HepG2 (cell line): Measurements from ENCODE around the gene DLL1. TPM values are rescaled to one million over a fixed set of nuclear protein-coding genes. Genes with fewer than 3 reads are reported as not detected.

Experiments
- ATAC-seq: fragments of 200-7000 bp; cut with Tn5 transposase; 3 replicates; pipeline ENCODE4 v1.9.1; 2020; ENCODE audit warnings: mild to moderate bottlenecking, moderate library complexity
- BruUV-seq: library from RNA; stranded (reverse); fragments of 400-500 nt; replicated peaks from 2 replicates; lab custom pipeline; 2021; lab: Mats Ljungman, UMichigan
- CTCF ChIA-PET: fragments of 300-600 bp; formaldehyde crosslinking; extraction: SDS; loops from one replicate; lab custom pipeline; 2021; ENCODE audit warnings: low total read pairs, inconsistent platforms, low intra/inter-chr PET ratio; lab: Yijun Ruan, JAX
- POLR2A ChIA-PET: fragments of 350-600 bp; sonication (Branson Sonifier 250); formaldehyde crosslinking; loops from one replicate; lab custom pipeline; 2020; ENCODE audit warnings: antibody characterized with exemption, inconsistent platforms; lab: Yijun Ruan, JAX
- DNase-seq: peaks from one replicate; pipeline ENCODE4 v3.0.0-alpha.2; 2015; ENCODE audit warnings: low spot score
- FAIRE-seq: peaks from 3 replicates; lab custom pipeline; 2011; peaks lifted over from hg19 to GRCh38; lab: Jason Lieb, UNC
- H2AFZ ChIP-seq: one replicate; pipeline ENCODE4 v1.6.1; 2011; ENCODE audit warnings: low read length, inconsistent platforms
- H3K27ac ChIP-seq: fragments of 300-600 bp; 3 replicates; pipeline ENCODE4 v1.8.0; 2011; ENCODE audit warnings: mixed run types, mild to moderate bottlenecking, mixed read lengths, low read length, inconsistent platforms; ENCODE audit not compliant: insufficient read depth; ENCODE audit errors: extremely low read length
- H3K27me3 ChIP-seq, 2 experiments: fragments of 200-600 bp in 1 of 2; 2 replicates in 1 of 2; 3 replicates in 1 of 2; pipeline versions ENCODE4 v1.6.0 to v1.8.0; 2011; ENCODE audit warnings: low read length in 2 of 2, mild to moderate bottlenecking in 2 of 2, moderate library complexity in 2 of 2, inconsistent platforms in 1 of 2; ENCODE audit not compliant: insufficient read depth in 2 of 2, control insufficient read depth in 1 of 2
- H3K36me3 ChIP-seq, 2 experiments: fragments of 200-600 bp in 1 of 2; replicated peaks in 1 of 2; 2 replicates in 1 of 2; 3 replicates in 1 of 2; pipeline versions ENCODE4 v1.5.1 to v1.8.0; 2011; ENCODE audit warnings: low read length in 2 of 2, inconsistent platforms in 1 of 2; ENCODE audit not compliant: insufficient read depth in 2 of 2, control insufficient read depth in 1 of 2
- H3K4me1 ChIP-seq: 2 replicates; pipeline ENCODE4 v1.5.1; 2012; ENCODE audit warnings: low read length, inconsistent platforms; ENCODE audit not compliant: insufficient read depth
- H3K4me2 ChIP-seq: 2 replicates; pipeline ENCODE4 v1.6.0; 2011; ENCODE audit warnings: low read depth, low read length, inconsistent platforms
- H3K4me3 ChIP-seq, 3 experiments: fragments of 200-600 bp in 1 of 3; sonication (generic), shearing (Covaris generic) in 1 of 3; replicated peaks in 1 of 3; 2 replicates each; pipeline ENCODE4 v1.5.1; 2011 to 2016; ENCODE audit warnings: low read length in 3 of 3, inconsistent platforms in 2 of 3, low read depth in 2 of 3, mild to moderate bottlenecking in 2 of 3, control low read depth in 1 of 3, mixed read lengths in 1 of 3; ENCODE audit not compliant: insufficient read depth in 1 of 3
- H3K79me2 ChIP-seq: one replicate; pipeline ENCODE4 v1.6.1; 2011; ENCODE audit warnings: low read length, inconsistent platforms; ENCODE audit not compliant: insufficient read depth
- H3K9ac ChIP-seq: 2 replicates; pipeline ENCODE4 v1.6.0; 2011; ENCODE audit warnings: mild to moderate bottlenecking, low read depth, low read length, inconsistent platforms; ENCODE audit not compliant: insufficient read depth
- H3K9me3 ChIP-seq: 2 replicates; pipeline ENCODE4 v1.5.1; 2012; ENCODE audit warnings: mild to moderate bottlenecking, low read length
- H4K20me1 ChIP-seq: 2 replicates; pipeline ENCODE4 v1.6.0; 2011; ENCODE audit warnings: inconsistent platforms, mild to moderate bottlenecking, low read length, moderate library complexity; ENCODE audit not compliant: insufficient read depth
- HNRNPH1 ChIP-seq: fragments of 200-400 bp; formaldehyde crosslinking; optimal IDR thresholded peaks from 2 replicates; pipeline ENCODE3; 2017; ENCODE audit warnings: mild to moderate bottlenecking, low read depth, low read length
- STAG1 ChIP-seq: sonication (generic); formaldehyde crosslinking; IDR thresholded peaks from 2 replicates; pipeline ENCODE4 v1.4.0; 2020; ENCODE audit warnings: missing genetic modification reagents
- ZNF263 ChIP-seq: sonication (generic); formaldehyde crosslinking; IDR thresholded peaks from 2 replicates; pipeline ENCODE4 v1.4.0; 2020; ENCODE audit warnings: missing genetic modification reagents
- ZNF777 ChIP-seq: sonication (generic); formaldehyde crosslinking; IDR thresholded peaks from 2 replicates; pipeline ENCODE4 v1.4.0; 2020; ENCODE audit warnings: missing genetic modification reagents
- WGBS: methylation state at CpG from one replicate; pipeline ENCODE4 v1.1.6; 2017; ENCODE audit warnings: low lambda C conversion rate; 5-methylcytosine and 5-hydroxymethylcytosine counted together
- in situ Hi-C: cut with HindIII; loops from 2 replicates; pipeline ENCODE4 v1.10.0; 2017; ENCODE audit warnings: low pct_unique_long_range_greater_than_20kb; ENCODE audit not compliant: extremely low pct_ligation_motif_present
- intact Hi-C: fragments of 100-400 bp; cut with micrococcal nuclease; formaldehyde crosslinking; loops from one replicate; pipeline ENCODE4 v1.10.0; 2022; ENCODE audit not compliant: unreplicated experiment
- polyA plus RNA-seq, 8 experiments: library from polyadenylated mRNA; depleted of rRNA in 3 of 8; stranded (reverse) in 7 of 8; unstranded in 1 of 8; fragments of >200 nt; fragmentation: Illumina TruSeq in 4 of 8; extraction: Trizol in 4 of 8; gene quantifications; 2 replicates each; pipeline versions ENCODE4 v1.2.1 to v1.2.3, GENCODE V29; 2011 to 2016; ENCODE audit warnings: low read depth in 4 of 8, missing spikeins in 1 of 8, mixed read lengths in 1 of 8; ENCODE audit not compliant: insufficient read depth in 1 of 8
- total RNA-seq, 5 experiments: library from RNA; depleted of rRNA; stranded (reverse); fragments of >200 nt; fragmentation: Illumina TruSeq; extraction: Trizol; gene quantifications; 2 replicates each; pipeline ENCODE4 v1.2.3, GENCODE V29; 2016; ENCODE audit warnings: low read depth in 1 of 5

DLL1 gene
- total and polyA plus RNA-seq, 2 of the 13 experiments (the other 11 are each of a cell fraction or from before 2014, with no cell fraction given) = not detected

DNA sequence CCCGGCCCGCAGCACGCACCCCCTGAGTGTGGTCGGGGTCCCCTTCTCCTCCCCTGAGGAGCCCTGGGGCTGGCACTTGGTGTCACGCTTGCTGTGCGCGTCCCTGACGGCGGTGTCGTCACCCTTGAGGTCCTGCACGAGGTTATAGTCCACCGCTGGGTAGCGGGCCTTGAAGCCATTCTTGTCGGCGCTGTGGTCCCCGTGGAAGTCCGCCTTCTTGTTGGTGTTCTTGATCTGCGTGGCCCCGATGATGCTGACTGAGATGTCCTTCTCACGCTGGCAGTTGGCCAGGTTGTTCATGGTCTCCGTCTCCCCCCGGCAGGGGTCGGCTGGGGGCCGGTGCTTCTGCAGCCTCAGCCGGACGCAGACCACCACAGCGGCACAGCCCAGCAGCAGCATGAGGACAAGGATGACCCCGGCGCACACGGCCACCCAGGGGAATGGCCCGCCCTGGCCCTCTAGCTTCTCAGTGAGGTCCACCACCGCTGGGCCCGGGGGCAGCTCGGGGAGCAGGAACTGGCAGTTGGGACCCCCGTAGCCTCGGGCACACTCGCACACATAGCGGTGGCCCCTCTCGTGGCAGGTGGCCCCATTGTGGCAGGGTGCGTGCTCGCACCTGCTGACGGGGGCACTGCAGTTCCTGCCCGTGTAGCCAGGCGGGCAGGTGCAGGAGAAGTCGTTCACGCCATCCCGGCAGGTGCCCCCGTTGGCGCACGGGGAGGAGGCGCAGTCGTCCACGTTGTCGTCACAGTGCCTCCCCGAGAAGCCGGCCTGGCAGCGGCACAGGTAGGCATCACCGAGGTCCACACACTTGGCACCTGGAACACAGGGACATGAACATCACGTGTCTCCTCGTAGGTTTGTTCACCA is 7.4 kb downstream of the DLL1 start (continued):
- TF ChIP-seq HNRNPH1 = no peak
- no peak for TF ChIP-seq ZNF777 (CRISPR knock-in tag)

DNA sequence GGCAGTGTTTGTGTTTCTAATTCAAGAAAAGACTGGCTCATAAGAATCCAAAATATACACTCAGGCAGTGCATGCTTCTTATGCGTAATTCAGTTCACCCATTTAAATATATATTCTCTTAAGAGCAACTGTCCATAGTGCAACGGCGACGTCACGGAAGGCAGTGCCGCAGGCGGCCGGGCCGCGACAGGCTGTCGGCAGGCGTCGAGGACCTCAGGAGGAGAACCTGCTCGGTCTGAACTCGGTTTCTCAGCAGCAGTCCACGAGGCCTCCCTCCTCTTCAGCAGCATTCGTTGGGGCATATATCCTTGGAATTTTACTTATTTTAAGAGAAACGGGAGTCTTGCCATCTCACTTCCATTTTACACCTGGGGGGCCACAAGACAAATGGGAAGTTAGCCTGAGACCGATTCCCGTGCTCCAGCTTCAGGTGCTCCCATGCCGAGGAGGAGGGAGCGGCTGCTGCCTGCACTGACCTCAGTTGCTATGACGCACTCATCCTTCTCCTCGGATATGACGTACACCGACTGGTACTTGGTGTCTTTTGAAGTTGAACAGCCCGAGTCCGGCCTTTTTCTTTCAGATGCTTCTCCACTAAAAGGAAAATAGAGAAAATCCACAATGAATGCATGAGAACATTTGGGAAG is 8.2 kb downstream of the DLL1 start:
- Histone ChIP-seq H3K4me1 (peaks cover 8% of the 10 kb centered on the region; the same call in 1 of the 2 replicates), H3K27ac (no peak overlapping the region), H3K79me2 (no peaks in the 10 kb centered on the region), H3K9ac (no peak overlapping the region), H3K4me3 (no peak overlapping the region), H3K4me2 (no peak overlapping the region), H2AFZ (no peak overlapping the region), H3K27me3 (peaks cover 19 to 87% of the 10 kb centered on the region in 2 experiments), H3K36me3 (no peaks in the 10 kb centered on the region), H3K9me3 (no peaks in the 10 kb centered on the region), H4K20me1 (no peaks in the 10 kb centered on the region; the same call in 1 of the 2 replicates)
- TF ChIP-seq STAG1 (no peak), ZNF263 (CRISPR knock-in tag) (0 out of 2 replicates have a peak, but pooled peaks have one; percentile 22)
- no TSS peak for BruUV-seq
- DNase-seq (no peak), FAIRE-seq (no peak), ATAC-seq (no peak)
- ChIA-PET CTCF (no interaction called here), POLR2A (no interaction called here)
- in situ Hi-C loops = no loop called here
- intact Hi-C loops = no loop called here
- 56% methylated on average over 28 of the region's 28 CpGs for WGBS
